ENCODE measurements around the gene RECQL5. TPM values are rescaled to one million over a fixed set of nuclear protein-coding genes. Genes with fewer than 3 reads are reported as not detected.

RECQL5 gene
- total RNA-seq, 1 experiment from 2014 or later: 46.1 TPM

GRCh38 chr17:75604034-75604695 lies 62.8 kb downstream of the RECQL5 start:
- Histone ChIP-seq H3K9me3 (ENCODE audit: control insufficient read depth, insufficient read depth, low read depth, low read length) (no peaks in the 10 kb centered on the region), H3K27ac (ENCODE audit: low read length) (no peak overlapping the region), H3K4me3 (ENCODE audit: low read depth in 2 of 2, low read length in 2 of 2) (no peak overlapping the region), H3K4me1 (ENCODE audit: control insufficient read depth, insufficient read depth, low read length) (no peaks in the 10 kb centered on the region), H3K36me3 (ENCODE audit: control insufficient read depth, insufficient read depth, low read length) (no peaks in the 10 kb centered on the region), H3K27me3 (ENCODE audit: control insufficient read depth, insufficient read depth, low read length) (no peaks in the 10 kb centered on the region)
- no TSS peak for BruUV-seq (replicated peaks)
- intact Hi-C loops (cut with micrococcal nuclease; ENCODE audit: unreplicated experiment): no loop called here
- CTCF ChIA-PET: interaction anchor here (1.1 kb wide), 1 partner anchor 28 kb away, joined by 3 read pairs; no protein-coding TSS in a partner anchor
- in situ Hi-C loops (cut with HindIII; ENCODE audit: low pct_unique_long_range_greater_than_20kb, low sequenced_read_pairs): no loop called here
- POLR2A ChIA-PET: no interaction called here
- DNase-seq (ENCODE audit: low read depth, low spot score) (no peak), ATAC-seq (peak; percentile 3)
- TF ChIP-seq SIN3A (IDR thresholded peaks at IDR 0.05; ENCODE audit: borderline replicate concordance, insufficient read depth, low read depth, low read length) (no peak), POLR2AphosphoS5 (IDR thresholded peaks at IDR 0.05; ENCODE audit: low read depth, low read length) (no peak), REST (IDR thresholded peaks at IDR 0.05; ENCODE audit: insufficient read depth in 1 of 2, low read depth in 2 of 2, low read length in 1 of 2) (no peak), TCF7L2 (IDR thresholded peaks at IDR 0.05; ENCODE audit: low read depth, low read length) (no peak), CTCF (IDR thresholded peaks at IDR 0.05) (no peak)

GRCh38 chr17:75603123-75603522 lies 63.8 kb downstream of the RECQL5 start:
- no TSS peak for BruUV-seq (replicated peaks)
- POLR2A ChIA-PET: no interaction called here
- no peak for TF ChIP-seq TCF7L2 (IDR thresholded peaks at IDR 0.05; ENCODE audit: low read depth, low read length)
- TF ChIP-seq POLR2AphosphoS5 (IDR thresholded peaks at IDR 0.05; ENCODE audit: low read depth, low read length): no peak
- TF ChIP-seq REST (IDR thresholded peaks at IDR 0.05; ENCODE audit: insufficient read depth in 1 of 2, low read depth in 2 of 2, low read length in 1 of 2): no peak
- TF ChIP-seq CTCF (IDR thresholded peaks at IDR 0.05): no peak
- TF ChIP-seq SIN3A (IDR thresholded peaks at IDR 0.05; ENCODE audit: borderline replicate concordance, insufficient read depth, low read depth, low read length): no peak
- Histone ChIP-seq H3K27me3 (ENCODE audit: control insufficient read depth, insufficient read depth, low read length) (no peaks in the 10 kb centered on the region), H3K27ac (ENCODE audit: low read length) (no peak overlapping the region), H3K4me1 (ENCODE audit: control insufficient read depth, insufficient read depth, low read length) (no peaks in the 10 kb centered on the region), H3K36me3 (ENCODE audit: control insufficient read depth, insufficient read depth, low read length) (no peaks in the 10 kb centered on the region), H3K4me3 (ENCODE audit: low read depth in 2 of 2, low read length in 2 of 2) (no peak overlapping the region), H3K9me3 (ENCODE audit: control insufficient read depth, insufficient read depth, low read depth, low read length) (no peaks in the 10 kb centered on the region)
- DNase-seq (ENCODE audit: low read depth, low spot score): no peak
- in situ Hi-C loops (cut with HindIII; ENCODE audit: low pct_unique_long_range_greater_than_20kb, low sequenced_read_pairs) (no loop called here), intact Hi-C loops (cut with micrococcal nuclease; ENCODE audit: unreplicated experiment) (no loop called here)
- CTCF ChIA-PET: interaction anchor here (0.6 to 2.7 kb wide), 2 partner anchors 30 to 132 kb away, joined by 5 to 12 read pairs; partner anchors contain the start of gene SMIM5
- 0 out of 2 replicates have a peak, but pooled peaks have one; percentile 8 for ATAC-seq
